Ovary (tissue), 9 donors: ENCODE results near the gene CRKL. TPM values are rescaled to one million over a fixed set of nuclear protein-coding genes. Genes with fewer than 3 reads are reported as not detected.

Source experiments
- DNase-seq, 5 donors: peaks; one replicate each; pipeline ENCODE4 v3.0.0-alpha.2; 2019 to 2020
- H3K27ac ChIP-seq, 2 donors: fragments of 200-600 bp; one replicate each; pipeline versions ENCODE4 v1.5.1 to v1.8.0; 2019 to 2022
- H3K27me3 ChIP-seq: fragments of 200-600 bp; one replicate; pipeline ENCODE4 v1.8.0; 2022
- H3K36me3 ChIP-seq: fragments of 200-600 bp; sonication (generic); one replicate; pipeline ENCODE4 v1.5.1; 2019
- H3K4me1 ChIP-seq: one replicate; pipeline ENCODE4 v1.8.1; 2013; ENCODE audit warnings: mild to moderate bottlenecking, moderate library complexity; ENCODE audit not compliant: insufficient read depth
- H3K4me3 ChIP-seq: fragments of 200-600 bp; sonication (generic); one replicate; pipeline ENCODE4 v1.5.1; 2017
- H3K9me3 ChIP-seq, 2 donors: fragments of 200-600 bp in 1 of 2; sonication (generic) in 1 of 2; one replicate each; pipeline versions ENCODE4 v1.5.1 to v1.8.1; 2013 to 2019; ENCODE audit warnings: mild to moderate bottlenecking in 1 of 2, moderate library complexity in 1 of 2
- CTCF ChIP-seq, 3 donors: fragments of 450-650 bp in 2 of 3; fragments of 200-600 bp in 1 of 3; IDR thresholded peaks; one replicate each; pipeline versions ENCODE4 v1.5.1 to v1.8.0; 2016 to 2022; ENCODE audit warnings: antibody characterized with exemption in 3 of 3, mild to moderate bottlenecking in 1 of 3
- EP300 ChIP-seq: sonication (generic); formaldehyde crosslinking; IDR thresholded peaks from one replicate; pipeline ENCODE4 v1.6.1; 2017; ENCODE audit warnings: antibody characterized with exemption
- POLR2A ChIP-seq: fragments of 450-650 bp; IDR thresholded peaks from one replicate; pipeline ENCODE4 v1.6.1; 2017; ENCODE audit warnings: antibody characterized with exemption, mild to moderate bottlenecking, moderate library complexity
- WGBS, 3 donors: extraction: QIAGEN DNeasy Blood & Tissue Kit in 1 of 3; methylation state at CpG; one replicate each; pipeline versions ENCODE4 v1.1.5 to v1.1.7; 2013 to 2017; 5-methylcytosine and 5-hydroxymethylcytosine counted together
- intact Hi-C, 4 donors: fragments of 100-400 bp; cut with DNase I; formaldehyde crosslinking; loops; one replicate each; pipeline versions ENCODE4 v1.11.0 to v1.15.1; 2022 to 2023
- polyA plus RNA-seq, 2 donors: library from polyadenylated mRNA; stranded (reverse); fragments of 200-250 nt in 1 of 2; fragments of 350-450 nt in 1 of 2; fragmentation: Illumina TruSeq in 1 of 2; extraction: RNeasy Lipid Tissue Mini Kit (QIAGEN cat#74804) in 1 of 2; gene quantifications; one replicate each; pipeline ENCODE4 v1.2.3, GENCODE V29; 2013 to 2014
- total RNA-seq, 7 donors: library from RNA; depleted of rRNA in 2 of 7; stranded (reverse); fragments of >200 nt in 2 of 7; fragmentation: NEBNext Ultra II Directional in 3 of 7; extraction: Animal tissue kit (Norgen Biotek cat#: 25700) in 3 of 7; gene quantifications; one replicate each; pipeline versions ENCODE4 v1.1.0 to v1.2.4, GENCODE V29; 2016 to 2023
- donor health status: DM: no; HTN: no; CAD: no; lungs with moderate emphysema.
- donor health status: DM: no; HTN: no; CAD: no.
- donor health status: Bipolar disorder and iron deficiency.
- donor health status: DM: yes; HTN: yes; CAD: no.
- donor health status: DM: no; HTN: no; CAD: no.
- donor health status: DM: yes; HTN: yes; CAD: no.

CRKL gene
- total and polyA plus RNA-seq, 9 donors = 22.7 to 71.5 (median 51.5) TPM

DNA sequence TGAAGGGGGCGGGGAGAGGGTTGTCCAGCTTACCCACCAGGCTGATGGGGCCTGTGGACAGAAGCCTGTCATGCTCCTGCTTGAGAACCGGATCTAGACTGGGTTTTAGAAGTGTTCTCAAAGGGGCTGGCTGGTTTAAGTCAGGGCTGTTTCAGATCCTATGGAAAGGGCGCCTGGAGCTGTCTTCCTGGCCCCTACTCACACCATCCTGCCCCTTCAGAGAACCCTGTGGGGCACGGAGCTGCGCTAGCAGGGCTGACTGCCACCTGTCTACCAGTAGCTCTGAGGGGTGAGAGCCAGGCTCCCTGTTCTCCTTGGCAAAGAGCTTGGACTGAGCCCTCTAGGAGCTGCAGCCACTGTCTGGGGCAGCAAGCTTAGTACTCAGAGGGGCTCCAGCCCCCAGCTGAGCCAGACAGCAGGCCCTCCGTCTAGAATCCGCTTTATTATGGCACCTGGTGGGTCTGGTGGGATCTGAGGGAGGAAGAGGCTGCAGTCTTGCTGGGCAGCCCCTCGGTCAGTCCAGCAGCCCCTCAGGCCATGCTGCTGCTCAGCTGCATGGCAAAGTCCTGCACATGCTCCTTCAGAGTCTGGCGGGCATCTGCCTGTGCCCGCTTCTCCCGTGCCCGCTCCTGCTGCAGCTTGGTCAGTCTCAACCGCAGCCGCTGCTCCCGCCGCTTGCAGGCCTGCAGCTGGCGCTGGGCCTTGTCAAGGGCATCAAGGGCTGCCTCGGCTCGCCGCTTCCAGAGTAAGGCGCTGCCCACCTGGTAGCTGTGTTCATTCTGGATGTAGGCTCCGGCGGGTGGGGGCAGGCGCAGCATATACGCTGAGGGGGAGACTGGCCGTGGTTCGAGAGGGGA, 82.4 kb downstream of the CRKL start:
- TF ChIP-seq CTCF (IDR thresholded peaks at IDR 0.05) = no peak
- 77 to 86% (median 78%) methylated on average over 25 to 27 of the region's 27 CpGs for WGBS, 3 donors
- intact Hi-C loops = no loop called here
- H3K4me3 ChIP-seq = no peak overlapping the region
- H3K36me3 ChIP-seq = no peaks in the 10 kb centered on the region
- DNase-seq = no peak
- H3K27ac ChIP-seq = peak overlapping the region in 1 of 2 donors; percentile 94
- H3K27me3 ChIP-seq = no peaks in the 10 kb centered on the region
- H3K4me1 ChIP-seq = peaks cover 10% of the 10 kb centered on the region
- H3K9me3 ChIP-seq = no peaks in the 10 kb centered on the region

GRCh38 chr22:21000207-21000986, 83.2 kb downstream of the CRKL start:
- no peaks in the 10 kb centered on the region for H3K27me3 ChIP-seq
- H3K36me3 ChIP-seq = no peaks in the 10 kb centered on the region
- WGBS, 3 donors = 28 to 37% (median 34%) methylated on average over 21 to 22 of the region's 22 CpGs
- no peaks in the 10 kb centered on the region for H3K9me3 ChIP-seq
- peak overlapping the region; percentile 93 to 94 for H3K27ac ChIP-seq
- H3K4me1 ChIP-seq = peaks cover 10% of the 10 kb centered on the region
- no peak for TF ChIP-seq EP300
- no peak for TF ChIP-seq POLR2A
- no peak for TF ChIP-seq CTCF (IDR thresholded peaks at IDR 0.05)
- H3K4me3 ChIP-seq = peak overlapping the region; percentile 82
- DNase-seq = no peak
- intact Hi-C loops = no loop called here

GRCh38 chr22:21000987-21001600, 83.9 kb downstream of the CRKL start:
- intact Hi-C loops = no loop called here

More at GRCh38 chr22:21000987-21001600, 83.9 kb downstream of the CRKL start:
- DNase-seq = no peak
- Histone ChIP-seq H3K27ac (peak overlapping the region; percentile 93 to 94), H3K9me3 (no peaks in the 10 kb centered on the region), H3K4me3 (peak overlapping the region; percentile 82), H3K27me3 (no peaks in the 10 kb centered on the region), H3K4me1 (peaks cover 10% of the 10 kb centered on the region), H3K36me3 (no peaks in the 10 kb centered on the region)
- 0 to 2% (median 1%) methylated on average over 23 to 26 of the region's 26 CpGs for WGBS, 3 donors
- TF ChIP-seq CTCF (IDR thresholded peaks at IDR 0.05) (peak in 1 of 3 donors; percentile 11), POLR2A (no peak)
